ENCODE data around the gene MARCKSL1. TPM values are rescaled to one million over a fixed set of nuclear protein-coding genes. Genes with fewer than 3 reads are reported as not detected.

MARCKSL1 gene
- total RNA-seq, 3 donors from 2014 or later (not counting 1 experiment from before 2014, with no cell fraction given), result 21.7 to 26.1 (median 21.8) TPM

- Mint-ChIP-seq H3K4me3 (peak within 1 kb of the TSS; percentile 13), H3K36me3 (no peaks in the 10 kb centered on the region), H3K4me1 (peaks cover 26 to 27% of the 10 kb centered on the region in 2 donors), H3K27me3 (ENCODE audit: low read depth in 2 of 2) (peaks cover 5 to 6% of the 10 kb centered on the region in 2 donors), H3K27ac (peak within 1 kb of the TSS; percentile 25 to 38), H3K9me3 (no peaks in the 10 kb centered on the region)
- intact Hi-C loops (cut with micrococcal nuclease), result no loop called here
- WGBS (ENCODE audit: insufficient coverage), result 89% methylated on average over 16 of the region's 17 CpGs
- H3K9me3 ChIP-seq (ENCODE audit: control insufficient read depth, insufficient read depth, low read length), result no peaks in the 10 kb centered on the region
- no peak for TF ChIP-seq CTCF (IDR thresholded peaks at IDR 0.05)
- DNase-seq (no peak), ATAC-seq (no peak)
- H3K4me1 ChIP-seq (ENCODE audit: control insufficient read depth, insufficient read depth, low read length), result peaks cover 17% of the 10 kb centered on the region
- no peak within 1 kb of the TSS for H3K27ac ChIP-seq (ENCODE audit: low read length)
- no peak within 1 kb of the TSS for H3K4me3 ChIP-seq (ENCODE audit: low read length)
- H3K27me3 ChIP-seq (ENCODE audit: control insufficient read depth, insufficient read depth, low read length), result no peaks in the 10 kb centered on the region
- H3K36me3 ChIP-seq (ENCODE audit: control insufficient read depth, insufficient read depth, low read length), result peaks cover 33% of the 10 kb centered on the region
Measured at GRCh38 chr1:32362474-32363313, 26.7 kb upstream of the MARCKSL1 start, which contains the start of the genes FAM229A and TSSK3. FAM229A (minus strand) TSS chr1:32362485; CDS start chr1:32362091, 394 bp downstream. TSSK3 (plus strand) TSS chr1:32362539; CDS start chr1:32362702, 163 bp downstream.

DNA sequence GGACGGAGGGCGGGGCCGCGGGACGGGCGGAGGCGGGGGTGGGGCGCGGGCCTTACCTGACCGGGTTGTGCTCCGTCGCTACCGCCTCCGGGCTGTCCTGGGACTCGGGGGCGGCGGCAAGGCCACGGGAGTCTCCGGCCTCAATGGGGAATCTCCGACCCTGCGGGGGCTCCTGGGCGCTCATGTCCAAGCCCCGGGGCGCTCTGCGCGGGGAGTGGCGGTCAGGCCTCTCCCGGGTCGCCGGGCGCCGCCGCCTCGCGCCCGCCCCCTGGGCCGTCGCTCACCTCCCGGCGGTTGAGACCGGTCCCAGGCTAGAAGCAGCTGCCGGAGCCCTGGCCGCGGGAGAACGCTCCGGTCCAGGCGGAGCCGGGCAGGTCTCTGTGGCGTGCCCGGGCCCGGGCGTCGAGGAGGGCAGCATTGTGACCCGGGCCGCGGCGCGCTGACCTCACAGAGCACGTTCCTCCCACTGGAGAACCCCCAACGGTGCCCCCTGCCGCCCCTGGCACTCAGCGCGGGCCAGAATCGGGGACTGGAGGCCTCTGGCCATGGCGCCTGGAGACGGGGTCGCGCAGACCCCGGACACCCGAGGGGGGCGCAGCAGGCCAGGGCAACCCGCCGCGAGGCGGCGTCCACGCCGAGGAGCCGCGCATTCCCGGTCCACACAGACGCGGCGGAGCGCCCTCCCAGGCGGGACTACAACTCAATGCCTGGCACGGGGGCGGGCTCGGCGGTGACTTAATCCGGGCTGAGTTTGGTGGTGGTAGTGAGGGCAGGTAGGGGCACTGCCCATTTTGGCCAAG, 25.8 kb upstream of the MARCKSL1 start:
- Mint-ChIP-seq H3K36me3 (no peaks in the 10 kb centered on the region), H3K4me3 (peak overlapping the region; percentile 13), H3K4me1 (peaks cover 26 to 27% of the 10 kb centered on the region in 2 donors), H3K27me3 (ENCODE audit: low read depth in 2 of 2) (peaks cover 5 to 6% of the 10 kb centered on the region in 2 donors), H3K27ac (peak overlapping the region in 1 of 2 donors; percentile 25), H3K9me3 (no peaks in the 10 kb centered on the region)
- ATAC-seq, result peak; percentile 38 to 59 (median 54)
- H3K36me3 ChIP-seq (ENCODE audit: control insufficient read depth, insufficient read depth, low read length), result peaks cover 25% of the 10 kb centered on the region
- H3K4me1 ChIP-seq (ENCODE audit: control insufficient read depth, insufficient read depth, low read length), result peaks cover 17% of the 10 kb centered on the region
- H3K9me3 ChIP-seq (ENCODE audit: control insufficient read depth, insufficient read depth, low read length), result no peaks in the 10 kb centered on the region
- 3% methylated on average over 91 of the region's 91 CpGs for WGBS (ENCODE audit: insufficient coverage)
- H3K4me3 ChIP-seq (ENCODE audit: low read length), result no peak overlapping the region
- intact Hi-C loops (cut with micrococcal nuclease), result no loop called here
- no peaks in the 10 kb centered on the region for H3K27me3 ChIP-seq (ENCODE audit: control insufficient read depth, insufficient read depth, low read length)
- peak; percentile 34 to 56 for DNase-seq
- no peak for TF ChIP-seq CTCF (IDR thresholded peaks at IDR 0.05)
- no peak overlapping the region for H3K27ac ChIP-seq (ENCODE audit: low read length)

DNA sequence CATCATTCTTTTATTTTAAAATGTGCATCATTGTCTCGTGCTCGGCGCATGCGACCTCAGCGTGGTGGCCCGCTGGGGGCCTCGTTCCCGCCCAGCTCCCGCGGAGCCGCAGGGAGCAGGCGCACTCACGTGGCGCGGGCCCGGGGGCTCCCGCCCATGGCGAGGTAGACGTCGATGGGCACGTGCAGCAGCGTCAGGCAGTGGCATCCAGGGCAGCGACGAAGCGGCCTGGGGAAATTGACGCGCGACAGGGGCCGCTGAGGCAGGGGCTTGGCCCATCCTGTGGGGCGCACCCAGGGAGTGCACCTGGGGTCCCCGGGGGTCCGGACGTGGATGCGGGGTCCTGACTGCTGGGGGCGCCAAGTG, 25.3 kb upstream of the MARCKSL1 start:
- Histone ChIP-seq H3K9me3 (ENCODE audit: control insufficient read depth, insufficient read depth, low read length) (no peaks in the 10 kb centered on the region), H3K36me3 (ENCODE audit: control insufficient read depth, insufficient read depth, low read length) (peaks cover 19% of the 10 kb centered on the region), H3K27ac (ENCODE audit: low read length) (no peak overlapping the region), H3K4me1 (ENCODE audit: control insufficient read depth, insufficient read depth, low read length) (peaks cover 17% of the 10 kb centered on the region), H3K27me3 (ENCODE audit: control insufficient read depth, insufficient read depth, low read length) (no peaks in the 10 kb centered on the region), H3K4me3 (ENCODE audit: low read length) (no peak overlapping the region)
- Mint-ChIP-seq H3K9me3 (no peaks in the 10 kb centered on the region), H3K36me3 (no peaks in the 10 kb centered on the region), H3K27me3 (ENCODE audit: low read depth in 2 of 2) (peaks cover 5 to 6% of the 10 kb centered on the region in 2 donors), H3K27ac (no peak overlapping the region), H3K4me1 (peaks cover 26 to 27% of the 10 kb centered on the region in 2 donors), H3K4me3 (no peak overlapping the region)
- DNase-seq, result no peak
- intact Hi-C loops (cut with micrococcal nuclease), result no loop called here
- 73% methylated on average over 35 of the region's 35 CpGs for WGBS (ENCODE audit: insufficient coverage)
- no peak for TF ChIP-seq CTCF (IDR thresholded peaks at IDR 0.05)
- ATAC-seq, result no peak

Data from natural killer cell (primary cell).